ENCODE measurements around the gene PHF21B. TPM values are rescaled to one million over a fixed set of nuclear protein-coding genes. Genes with fewer than 3 reads are reported as not detected.
"Not testable (repeated sequence)": the region's sequence is repeated elsewhere in the genome, so short reads cannot be mapped to it uniquely, and the experiment has no call there.

PHF21B gene
- total RNA-seq, 1 donor from 2014 or later = 1.2 TPM

DNA sequence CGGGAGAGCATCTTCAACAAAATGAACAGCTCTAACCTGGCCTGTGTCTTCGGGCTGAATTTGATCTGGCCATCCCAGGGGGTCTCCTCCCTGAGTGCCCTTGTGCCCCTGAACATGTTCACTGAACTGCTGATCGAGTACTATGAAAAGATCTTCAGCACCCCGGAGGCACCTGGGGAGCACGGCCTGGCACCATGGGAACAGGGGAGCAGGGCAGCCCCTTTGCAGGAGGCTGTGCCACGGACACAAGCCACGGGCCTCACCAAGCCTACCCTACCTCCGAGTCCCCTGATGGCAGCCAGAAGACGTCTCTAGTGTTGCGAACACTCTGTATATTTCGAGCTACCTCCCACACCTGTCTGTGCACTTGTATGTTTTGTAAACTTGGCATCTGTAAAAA lies 147.5 kb downstream of the PHF21B start:
- intact Hi-C loops (cut with micrococcal nuclease) = no loop called here
- Mint-ChIP-seq H3K9me3 (no peaks in the 10 kb centered on the region), H3K4me3 (ENCODE audit: low read depth) (no peak overlapping the region), H3K36me3 (ENCODE audit: low read depth) (no peaks in the 10 kb centered on the region), H3K27ac (no peak overlapping the region), H3K4me1 (ENCODE audit: low read depth) (no peaks in the 10 kb centered on the region), H3K27me3 (ENCODE audit: low read depth) (no peaks in the 10 kb centered on the region)
- no peak for DNase-seq (ENCODE audit: low spot score)

DNA sequence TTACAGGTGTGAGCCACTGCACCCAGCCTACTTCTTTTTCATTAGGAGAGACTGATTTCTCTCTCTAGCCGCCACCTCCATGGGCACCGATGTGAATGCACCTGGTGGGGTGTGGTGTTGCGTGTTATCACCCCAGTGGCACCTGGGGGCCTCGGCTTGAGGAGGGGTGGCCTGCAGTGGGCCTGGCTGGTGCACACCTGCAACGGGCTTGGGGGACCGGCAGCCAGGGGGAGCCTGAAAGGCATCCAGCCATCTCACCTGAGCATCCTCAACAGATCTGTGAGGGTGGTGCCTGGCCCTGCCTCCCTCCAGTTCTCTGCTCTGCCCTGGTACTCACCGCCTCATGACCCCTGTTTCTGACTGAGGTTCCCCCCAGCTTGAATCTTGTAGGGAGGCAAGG lies 148.6 kb downstream of the PHF21B start:
- H3K36me3 Mint-ChIP-seq (ENCODE audit: low read depth) = no peaks in the 10 kb centered on the region
- H3K27me3 Mint-ChIP-seq (ENCODE audit: low read depth) = no peaks in the 10 kb centered on the region
- no peaks in the 10 kb centered on the region for H3K9me3 Mint-ChIP-seq
- intact Hi-C loops (cut with micrococcal nuclease) = no loop called here
- H3K4me3 Mint-ChIP-seq (ENCODE audit: low read depth) = no peak overlapping the region
- DNase-seq (ENCODE audit: low spot score) = no peak
- H3K27ac Mint-ChIP-seq = no peak overlapping the region
- no peaks in the 10 kb centered on the region for H3K4me1 Mint-ChIP-seq (ENCODE audit: low read depth)

DNA sequence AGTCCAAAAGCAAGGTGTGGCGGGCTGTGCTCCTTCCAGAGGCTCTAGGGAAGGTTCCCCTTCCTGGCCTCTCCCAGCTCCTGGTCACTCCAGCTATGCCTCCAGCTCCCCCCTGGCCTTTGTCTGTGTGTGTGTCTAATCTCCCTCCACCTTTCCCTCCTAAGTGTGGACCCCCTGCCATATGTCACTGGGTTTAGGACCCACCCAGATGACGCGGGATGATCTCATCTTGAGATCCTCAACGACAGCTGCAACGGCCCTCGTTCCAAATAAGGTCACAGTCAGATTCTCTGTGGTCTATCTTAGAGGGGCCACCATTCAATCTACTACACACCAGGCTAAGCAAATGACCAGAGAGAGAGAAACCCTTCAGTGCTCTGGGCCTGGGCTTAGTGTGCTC lies 149.5 kb downstream of the PHF21B start:
- intact Hi-C loops (cut with micrococcal nuclease) = no loop called here
- Mint-ChIP-seq H3K27me3 (ENCODE audit: low read depth) (no peaks in the 10 kb centered on the region), H3K36me3 (ENCODE audit: low read depth) (no peaks in the 10 kb centered on the region), H3K4me3 (ENCODE audit: low read depth) (no peak overlapping the region), H3K4me1 (ENCODE audit: low read depth) (no peaks in the 10 kb centered on the region), H3K27ac (no peak overlapping the region), H3K9me3 (no peaks in the 10 kb centered on the region)
- DNase-seq (ENCODE audit: low spot score) = no peak

DNA sequence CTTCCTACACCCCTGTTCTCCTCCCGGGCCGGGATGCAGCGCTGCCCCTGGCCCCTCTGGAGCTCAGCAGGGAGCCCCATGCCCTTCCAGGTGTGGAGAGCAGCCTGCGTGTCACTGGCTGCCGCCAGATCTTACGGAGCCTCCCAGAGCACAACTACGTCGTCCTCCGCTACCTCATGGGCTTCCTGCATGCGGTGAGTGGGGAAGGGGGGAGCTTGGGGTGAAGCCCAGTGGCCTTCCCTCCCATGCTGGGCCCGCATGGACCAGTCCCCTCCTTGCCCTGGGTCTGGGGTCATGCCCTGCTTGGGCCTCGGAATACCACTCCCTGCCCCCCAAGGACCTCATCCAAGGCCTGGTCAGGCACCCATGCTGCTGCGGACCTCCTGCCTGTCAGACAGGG lies 150.2 kb downstream of the PHF21B start:
- no peaks in the 10 kb centered on the region for H3K9me3 Mint-ChIP-seq
- no peak overlapping the region for H3K4me3 Mint-ChIP-seq (ENCODE audit: low read depth)
- H3K27ac Mint-ChIP-seq = no peak overlapping the region
- DNase-seq (ENCODE audit: low spot score) = no peak
- H3K27me3 Mint-ChIP-seq (ENCODE audit: low read depth) = no peaks in the 10 kb centered on the region
- no peaks in the 10 kb centered on the region for H3K4me1 Mint-ChIP-seq (ENCODE audit: low read depth)
- intact Hi-C loops (cut with micrococcal nuclease) = no loop called here
- H3K36me3 Mint-ChIP-seq (ENCODE audit: low read depth) = no peaks in the 10 kb centered on the region

DNA sequence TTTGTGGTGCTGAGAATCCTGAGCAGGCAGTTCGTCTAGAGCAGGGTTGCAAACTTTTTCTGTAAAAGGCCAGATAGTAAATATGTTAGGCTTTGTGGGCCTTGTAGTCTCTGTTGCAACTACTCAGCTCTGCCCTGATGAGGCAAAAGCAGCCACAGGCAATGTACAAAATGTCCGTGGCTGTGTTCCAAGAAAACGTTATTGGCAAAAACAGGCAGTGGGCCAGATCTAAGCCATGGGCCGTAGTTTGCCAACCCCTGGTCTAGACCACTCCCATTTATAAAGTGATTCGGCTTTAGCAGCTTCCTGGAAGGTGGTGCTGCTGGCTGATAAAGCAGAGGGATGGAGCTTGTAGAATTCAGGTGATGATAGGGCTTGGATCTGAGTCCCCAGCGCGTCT lies 151.0 kb downstream of the PHF21B start:
- DNase-seq (ENCODE audit: low spot score); intact Hi-C loops (cut with micrococcal nuclease); H3K4me1 Mint-ChIP-seq (ENCODE audit: low read depth); H3K9me3 Mint-ChIP-seq; H3K36me3 Mint-ChIP-seq (ENCODE audit: low read depth); H3K27ac Mint-ChIP-seq; H3K27me3 Mint-ChIP-seq (ENCODE audit: low read depth); H3K4me3 Mint-ChIP-seq (ENCODE audit: low read depth): not testable (repeated sequence)

DNA sequence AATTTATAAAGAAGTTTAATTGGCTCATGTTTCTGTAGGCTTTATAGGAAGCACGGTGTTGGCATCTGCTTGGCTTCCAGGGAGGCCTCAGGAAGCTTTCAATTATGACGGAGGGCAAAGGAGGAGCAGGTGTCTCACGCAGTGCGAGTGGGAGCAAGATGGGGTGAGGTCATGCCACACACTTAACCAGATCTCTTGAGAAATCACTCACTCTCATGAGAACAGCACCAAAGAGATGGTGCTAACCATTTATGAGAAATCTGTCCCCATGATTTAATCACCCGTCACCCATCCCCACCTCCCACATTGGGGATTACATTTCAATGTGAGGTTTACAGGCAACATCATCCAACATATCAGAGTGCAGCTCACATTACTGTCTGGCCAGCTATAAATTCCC lies 153.9 kb downstream of the PHF21B start:
- H3K27ac Mint-ChIP-seq = no peak overlapping the region
- no peaks in the 10 kb centered on the region for H3K27me3 Mint-ChIP-seq (ENCODE audit: low read depth)
- H3K36me3 Mint-ChIP-seq (ENCODE audit: low read depth) = no peaks in the 10 kb centered on the region
- H3K9me3 Mint-ChIP-seq = no peaks in the 10 kb centered on the region
- H3K4me3 Mint-ChIP-seq (ENCODE audit: low read depth) = no peak overlapping the region
- DNase-seq (ENCODE audit: low spot score) = no peak
- intact Hi-C loops (cut with micrococcal nuclease) = no loop called here
- no peaks in the 10 kb centered on the region for H3K4me1 Mint-ChIP-seq (ENCODE audit: low read depth)

DNA sequence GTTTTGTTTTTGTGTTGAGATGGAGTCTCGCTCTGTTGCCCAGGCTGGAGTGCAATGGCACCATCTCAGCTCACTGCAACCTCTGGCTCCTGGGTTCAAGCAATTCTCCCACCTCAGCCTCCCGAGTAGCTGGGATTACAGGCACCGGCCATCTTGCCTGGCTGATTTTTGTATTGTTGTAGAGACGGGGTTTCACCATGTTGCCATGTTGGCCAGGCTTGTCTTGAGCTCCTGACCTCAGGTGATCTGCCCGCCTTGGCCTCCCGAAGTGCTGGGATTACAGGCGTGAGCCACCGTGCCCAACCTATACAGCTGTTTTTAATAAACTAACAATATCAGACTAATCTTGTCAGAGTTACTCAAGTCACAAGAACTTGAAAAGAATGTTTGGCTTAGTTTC lies 155.2 kb downstream of the PHF21B start:
- H3K36me3 Mint-ChIP-seq (ENCODE audit: low read depth); H3K27ac Mint-ChIP-seq; H3K4me1 Mint-ChIP-seq (ENCODE audit: low read depth); H3K4me3 Mint-ChIP-seq (ENCODE audit: low read depth); intact Hi-C loops (cut with micrococcal nuclease); H3K9me3 Mint-ChIP-seq; H3K27me3 Mint-ChIP-seq (ENCODE audit: low read depth); DNase-seq (ENCODE audit: low spot score): not testable (repeated sequence)

DNA sequence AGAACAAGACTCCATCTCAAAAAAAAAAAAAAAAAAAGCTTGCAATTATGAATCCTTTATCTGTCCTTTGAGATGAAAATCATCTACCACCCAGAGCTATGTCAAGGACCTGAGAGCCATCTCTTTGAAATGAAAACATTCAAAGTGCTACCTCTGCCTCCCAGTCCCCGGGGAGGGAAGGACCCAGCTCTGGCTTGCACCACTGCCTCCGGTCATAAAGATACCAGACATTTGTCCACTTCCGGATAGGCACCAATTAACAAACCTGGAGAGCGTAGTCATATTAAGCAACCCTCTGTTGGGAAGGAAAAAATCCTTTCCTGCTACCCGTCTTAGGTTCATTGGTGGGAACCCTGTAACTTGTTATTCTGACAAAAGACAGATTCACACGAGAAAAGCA lies 158.9 kb downstream of the PHF21B start:
- no peak for DNase-seq (ENCODE audit: low spot score)
- Mint-ChIP-seq H3K4me3 (ENCODE audit: low read depth) (no peak overlapping the region), H3K27ac (no peak overlapping the region), H3K27me3 (ENCODE audit: low read depth) (no peaks in the 10 kb centered on the region), H3K9me3 (no peaks in the 10 kb centered on the region), H3K36me3 (ENCODE audit: low read depth) (no peaks in the 10 kb centered on the region), H3K4me1 (ENCODE audit: low read depth) (no peaks in the 10 kb centered on the region)
- intact Hi-C loops (cut with micrococcal nuclease) = no loop called here

DNA sequence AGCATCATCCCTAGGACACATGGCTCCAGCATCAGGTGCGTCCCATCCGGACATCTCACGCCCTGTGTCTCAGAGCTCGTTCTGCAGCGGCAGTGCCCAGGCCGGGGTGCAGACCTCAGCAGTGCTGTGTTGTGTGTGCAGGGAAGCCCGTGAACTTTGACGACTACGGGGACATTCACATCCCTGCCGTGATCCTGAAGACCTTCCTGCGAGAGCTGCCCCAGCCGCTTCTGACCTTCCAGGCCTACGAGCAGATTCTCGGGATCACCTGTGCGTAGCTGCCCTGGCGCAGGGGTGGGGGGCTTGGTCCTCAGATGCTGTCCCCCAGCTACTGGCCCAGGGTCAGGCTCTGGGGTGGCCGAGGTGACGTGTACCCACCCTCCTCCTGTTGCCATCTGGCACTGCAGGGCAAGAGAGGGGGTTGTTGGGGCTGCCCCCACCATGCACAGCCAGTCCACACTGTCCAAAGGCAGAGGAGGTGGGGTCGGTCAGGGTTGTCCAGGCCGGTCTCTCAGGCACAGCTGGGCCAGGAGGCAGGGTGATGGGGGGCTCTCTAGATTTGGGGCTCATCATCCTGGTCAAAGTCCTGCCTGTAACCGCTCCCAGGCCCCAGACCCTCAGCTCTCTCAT lies 160.9 kb downstream of the PHF21B start:
- Mint-ChIP-seq H3K27ac (no peak overlapping the region), H3K4me1 (ENCODE audit: low read depth) (no peaks in the 10 kb centered on the region), H3K36me3 (ENCODE audit: low read depth) (no peaks in the 10 kb centered on the region), H3K27me3 (ENCODE audit: low read depth) (no peaks in the 10 kb centered on the region), H3K4me3 (ENCODE audit: low read depth) (no peak overlapping the region), H3K9me3 (no peaks in the 10 kb centered on the region)
- no peak for DNase-seq (ENCODE audit: low spot score)
- intact Hi-C loops (cut with micrococcal nuclease) = no loop called here

DNA sequence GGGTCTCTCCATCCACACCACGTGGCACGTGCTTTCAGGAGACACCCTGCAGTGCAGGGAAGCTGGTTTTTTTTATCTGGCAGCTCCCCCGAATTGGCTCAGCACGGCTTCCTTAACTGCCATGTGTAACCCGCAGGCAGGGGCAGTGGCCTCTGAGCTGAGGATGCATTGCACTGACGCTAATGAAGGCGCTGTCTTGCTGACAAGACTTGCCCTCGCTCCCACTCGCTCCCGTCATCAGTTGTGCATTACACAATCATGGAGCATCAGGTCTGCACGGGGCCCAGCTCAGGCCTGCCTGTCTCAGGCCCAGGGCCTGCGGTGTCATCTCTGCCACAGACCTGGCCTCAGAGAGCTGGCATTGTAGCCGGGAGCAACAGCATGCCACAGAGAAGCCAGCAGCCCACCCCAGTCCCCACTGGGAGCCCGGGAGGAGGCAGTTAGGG lies 161.5 kb downstream of the PHF21B start:
- no peak for DNase-seq (ENCODE audit: low spot score)
- H3K27ac Mint-ChIP-seq = no peak overlapping the region
- no peaks in the 10 kb centered on the region for H3K27me3 Mint-ChIP-seq (ENCODE audit: low read depth)
- H3K4me1 Mint-ChIP-seq (ENCODE audit: low read depth) = no peaks in the 10 kb centered on the region
- intact Hi-C loops (cut with micrococcal nuclease) = no loop called here
- H3K4me3 Mint-ChIP-seq (ENCODE audit: low read depth) = no peak overlapping the region
- H3K9me3 Mint-ChIP-seq = no peaks in the 10 kb centered on the region
- H3K36me3 Mint-ChIP-seq (ENCODE audit: low read depth) = no peaks in the 10 kb centered on the region

DNA sequence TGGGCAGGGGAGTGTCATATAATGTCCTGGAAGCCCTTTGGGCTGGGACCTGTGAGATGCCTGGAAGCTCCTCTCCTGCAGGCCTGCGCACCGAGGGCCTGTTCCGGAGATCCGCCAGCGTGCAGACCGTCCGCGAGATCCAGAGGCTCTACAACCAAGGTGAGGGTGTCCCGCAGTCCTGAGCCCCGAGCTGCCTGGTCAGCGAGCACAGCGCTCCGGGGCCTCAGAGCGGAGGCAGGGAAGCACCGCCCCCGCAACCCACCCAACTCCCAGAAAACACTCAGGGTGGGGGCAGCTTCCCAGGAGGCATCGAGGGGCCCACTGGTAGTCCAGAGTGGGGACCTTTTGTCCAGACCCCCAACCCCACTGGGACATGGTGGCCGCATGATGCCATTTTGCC lies 161.9 kb downstream of the PHF21B start:
- Mint-ChIP-seq H3K4me1 (ENCODE audit: low read depth) (no peaks in the 10 kb centered on the region), H3K4me3 (ENCODE audit: low read depth) (no peak overlapping the region), H3K27ac (no peak overlapping the region), H3K9me3 (no peaks in the 10 kb centered on the region), H3K27me3 (ENCODE audit: low read depth) (no peaks in the 10 kb centered on the region), H3K36me3 (ENCODE audit: low read depth) (no peaks in the 10 kb centered on the region)
- intact Hi-C loops (cut with micrococcal nuclease) = no loop called here
- no peak for DNase-seq (ENCODE audit: low spot score)

DNA sequence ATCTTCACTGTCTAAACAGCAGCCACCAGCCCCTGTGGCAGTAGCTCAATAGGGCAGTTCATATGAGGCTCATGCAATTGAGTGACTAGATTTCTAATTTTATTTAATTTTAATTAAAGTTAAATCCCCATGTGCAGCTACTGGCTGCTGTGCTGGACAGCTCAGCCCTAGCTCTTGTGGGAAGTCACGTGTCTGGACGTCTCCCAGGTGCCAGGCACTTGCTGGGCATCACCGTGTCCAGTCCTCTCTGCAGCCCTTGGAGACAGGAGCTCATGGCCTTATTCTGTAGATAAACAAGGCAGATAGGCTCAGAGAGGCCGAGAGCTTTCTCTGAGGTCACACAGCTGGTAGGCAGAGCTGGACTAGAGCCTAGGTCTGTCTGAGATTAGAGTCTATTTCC lies 162.4 kb downstream of the PHF21B start:
- Mint-ChIP-seq H3K36me3 (ENCODE audit: low read depth) (no peaks in the 10 kb centered on the region), H3K27me3 (ENCODE audit: low read depth) (no peaks in the 10 kb centered on the region), H3K27ac (no peak overlapping the region), H3K9me3 (no peaks in the 10 kb centered on the region), H3K4me1 (ENCODE audit: low read depth) (no peaks in the 10 kb centered on the region), H3K4me3 (ENCODE audit: low read depth) (no peak overlapping the region)
- DNase-seq (ENCODE audit: low spot score) = no peak
- intact Hi-C loops (cut with micrococcal nuclease) = no loop called here

DNA sequence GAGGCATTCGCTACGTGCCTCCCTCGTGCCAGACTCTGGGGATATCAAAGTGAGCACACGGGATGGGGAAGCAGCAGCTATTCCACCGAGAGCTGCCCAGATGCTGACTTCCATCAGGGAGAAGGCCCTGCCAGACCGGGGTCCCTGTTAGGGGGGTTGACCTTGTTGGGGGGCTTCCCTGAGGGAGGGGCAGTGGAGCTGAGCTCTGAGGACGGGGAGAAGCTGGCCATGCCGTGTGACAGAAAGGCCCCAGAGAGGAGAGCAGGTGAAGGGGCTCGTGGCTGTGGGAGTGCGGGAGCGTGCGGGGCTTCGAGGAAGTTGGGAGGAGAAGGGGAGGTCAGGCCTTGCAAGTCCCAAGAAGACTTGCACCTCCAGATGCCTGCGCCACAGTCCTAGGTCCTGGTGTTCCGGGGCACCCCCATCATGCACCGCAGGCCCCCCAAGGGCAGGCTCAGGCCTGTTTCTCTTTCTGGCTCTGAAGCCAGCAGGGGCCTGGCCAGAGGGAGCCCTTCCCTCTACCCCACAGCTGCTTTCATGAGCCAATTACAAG lies 163.0 kb downstream of the PHF21B start:
- no peak for DNase-seq (ENCODE audit: low spot score)
- no peaks in the 10 kb centered on the region for H3K36me3 Mint-ChIP-seq (ENCODE audit: low read depth)
- H3K9me3 Mint-ChIP-seq = no peaks in the 10 kb centered on the region
- no peak overlapping the region for H3K27ac Mint-ChIP-seq
- intact Hi-C loops (cut with micrococcal nuclease) = no loop called here
- no peak overlapping the region for H3K4me3 Mint-ChIP-seq (ENCODE audit: low read depth)
- no peaks in the 10 kb centered on the region for H3K4me1 Mint-ChIP-seq (ENCODE audit: low read depth)
- no peaks in the 10 kb centered on the region for H3K27me3 Mint-ChIP-seq (ENCODE audit: low read depth)

Data from activated T-helper 2 cell treated with anti-CD3 and anti-CD28 coated beads, Interferon-gamma antibody, Interleukin-2, Interleukin-4, amounts not matched to agents 10 μg/mL and 5 μg/mL and 100 μg/mL, durations not matched to agents 14 hours and 24 hours and 36 hours (primary cell).